GM23248 (cell line): ENCODE results near the gene ETV7. TPM values are rescaled to one million over a fixed set of nuclear protein-coding genes. Genes with fewer than 3 reads are reported as not detected.
A peak's percentile ranks its signal among the peaks of the same experiment; 100 is the strongest.

Source experiments
- DNase-seq: peaks from one replicate; pipeline ENCODE4 v3.0.0-alpha.2; 2015
- H2AFZ ChIP-seq: fragments of 200-600 bp; sonication (generic); 2 replicates; pipeline ENCODE4 v1.6.1; 2016; ENCODE audit warnings: antibody characterized with exemption
- H3F3A ChIP-seq: fragments of 200-600 bp; sonication (generic); 2 replicates; pipeline ENCODE4 v1.6.1; 2016; ENCODE audit warnings: mild to moderate bottlenecking, antibody characterized with exemption, mixed run types; ENCODE audit not compliant: insufficient read depth
- H3K27ac ChIP-seq: fragments of 200-600 bp; sonication (generic); 2 replicates; pipeline ENCODE4 v1.5.1; 2016; ENCODE audit warnings: mild to moderate bottlenecking
- H3K27me3 ChIP-seq: fragments of 200-600 bp; sonication (generic); replicated peaks from 2 replicates; pipeline ENCODE4 v1.6.1; 2016; ENCODE audit warnings: mild to moderate bottlenecking; ENCODE audit not compliant: insufficient read depth
- H3K36me3 ChIP-seq: fragments of 200-600 bp; sonication (generic); 2 replicates; pipeline ENCODE4 v1.6.1; 2016; ENCODE audit warnings: low read depth, mild to moderate bottlenecking
- H3K4me1 ChIP-seq: fragments of 200-600 bp; sonication (generic); 2 replicates; pipeline ENCODE4 v1.6.1; 2016; ENCODE audit warnings: mild to moderate bottlenecking; ENCODE audit not compliant: insufficient read depth
- H3K4me2 ChIP-seq: fragments of 200-600 bp; sonication (generic); one replicate; pipeline ENCODE4 v1.6.1; 2016; ENCODE audit warnings: mild to moderate bottlenecking; ENCODE audit not compliant: unreplicated experiment
- H3K4me3 ChIP-seq: fragments of 200-600 bp; sonication (generic); 2 replicates; pipeline ENCODE4 v1.5.1; 2016; ENCODE audit warnings: mild to moderate bottlenecking
- H3K79me2 ChIP-seq: fragments of 200-600 bp; sonication (generic); 2 replicates; pipeline ENCODE4 v1.6.1; 2016; ENCODE audit warnings: mild to moderate bottlenecking; ENCODE audit not compliant: insufficient read depth
- H3K9ac ChIP-seq: fragments of 200-600 bp; sonication (generic); 2 replicates; pipeline ENCODE4 v1.6.1; 2016; ENCODE audit warnings: mild to moderate bottlenecking
- H3K9me2 ChIP-seq: fragments of 200-600 bp; sonication (generic); 2 replicates; pipeline ENCODE4 v1.6.1; 2016; ENCODE audit warnings: mixed run types, mild to moderate bottlenecking, moderate library complexity; ENCODE audit not compliant: insufficient read depth
- H3K9me3 ChIP-seq: fragments of 200-600 bp; sonication (generic); one replicate; pipeline ENCODE4 v1.6.1; 2017; ENCODE audit warnings: low read depth
- H4K20me1 ChIP-seq: fragments of 200-600 bp; sonication (generic); 2 replicates; pipeline ENCODE4 v1.6.0; 2016; ENCODE audit not compliant: insufficient read depth
- EZH2 ChIP-seq: fragments of 200-600 bp; sonication (generic); IDR thresholded peaks from 2 replicates; pipeline ENCODE4 v1.6.1; 2018; ENCODE audit warnings: antibody characterized with exemption, mild to moderate bottlenecking; ENCODE audit not compliant: insufficient read depth, poor library complexity, severe bottlenecking
- EZH2phosphoT487 ChIP-seq: fragments of 200-600 bp; sonication (generic); IDR thresholded peaks from 2 replicates; pipeline ENCODE4 v1.6.1; 2018; ENCODE audit warnings: antibody characterized with exemption, moderate library complexity, mild to moderate bottlenecking, low read depth; ENCODE audit not compliant: insufficient read depth
- WGBS, 2 experiments: methylation state at CpG; one replicate each; pipeline ENCODE4 v1.1.6; 2015 to 2017; ENCODE audit warnings: low lambda C conversion rate in 2 of 2, low coverage in 1 of 2; ENCODE audit errors: missing lambda C conversion rate in 2 of 2; 5-methylcytosine and 5-hydroxymethylcytosine counted together
- in situ Hi-C: fragments of 300-500 bp; cut with MboI; formaldehyde crosslinking; loops from 2 replicates; pipeline ENCODE4 v1.15.0; 2020
- polyA plus RNA-seq: library from polyadenylated mRNA; unstranded; fragments of >200 nt; fragmentation: Nextera tagmentation; extraction: Ambion mirVana; gene quantifications from 2 replicates; pipeline ENCODE4 v1.2.1, GENCODE V29; 2016
- total RNA-seq: library from RNA; depleted of rRNA; stranded (reverse); fragments of >200 nt; shearing (Covaris generic); gene quantifications from 2 replicates; pipeline ENCODE4 v1.2.3, GENCODE V29; 2014; rRNA removed

Gene ETV7
- total RNA-seq, result 0.32 TPM in 1 of 2 replicates, not detected in the other
- polyA plus RNA-seq, result 0.70 and 0.99 TPM in 2 replicates

DNA sequence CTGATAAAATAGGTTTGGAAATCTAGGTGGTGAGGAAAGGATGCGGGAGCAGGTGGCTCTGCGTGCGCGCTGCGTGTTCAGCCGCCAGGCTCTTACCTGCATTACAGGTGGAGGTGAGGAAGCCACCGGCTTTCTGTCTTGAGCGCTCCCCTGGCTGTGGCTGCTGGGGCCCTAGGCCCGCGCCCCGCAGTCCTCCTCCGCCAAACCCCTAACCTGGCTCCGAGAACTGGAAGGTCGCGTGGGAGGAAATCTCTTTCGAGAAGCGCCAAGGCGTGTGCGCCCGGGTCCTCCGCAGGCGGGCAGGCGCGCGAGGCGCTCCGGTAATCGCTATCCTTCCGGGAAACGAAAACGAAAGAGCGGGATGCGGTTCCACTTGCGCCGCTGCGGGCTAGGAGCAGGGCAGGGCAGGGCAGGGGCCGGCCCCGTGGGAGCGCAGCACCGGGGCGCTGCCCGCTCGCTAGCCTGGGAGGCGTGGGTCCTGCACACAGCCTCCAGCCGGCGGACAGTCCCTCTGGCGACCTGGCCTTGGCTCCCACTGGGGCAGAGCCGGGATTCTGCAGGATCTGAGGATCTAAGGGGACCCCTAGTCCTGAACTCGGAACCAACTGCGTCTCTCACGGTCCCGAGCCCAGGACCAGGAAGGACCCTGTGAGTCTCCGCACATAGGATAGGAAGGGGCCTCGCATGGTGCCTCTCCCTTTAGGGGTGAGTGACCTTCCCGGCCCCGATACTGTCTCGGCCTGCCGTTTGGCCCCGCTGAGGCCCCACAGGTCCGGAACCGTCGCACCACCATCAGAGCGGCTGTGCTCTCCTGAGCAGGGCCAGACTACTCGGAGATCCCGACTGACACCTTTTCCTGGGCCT lies at the start of gene ETV7:
TSS of gene ETV7 (minus strand) at position 230 of the 864 bp plus-strand sequence. CDS start at position 102, 128 bp downstream.
- peaks cover 7% of the 10 kb centered on the region; the same call in 1 of the 2 replicates for H3K4me1 ChIP-seq
- in situ Hi-C loops, result no loop called here
- no peak within 1 kb of the TSS for H3K27ac ChIP-seq
- H3K27me3 ChIP-seq, result peaks cover 9% of the 10 kb centered on the region; the same call in 1 of the 2 replicates
- no peak for TF ChIP-seq EZH2phosphoT487
- TF ChIP-seq EZH2, result no peak
- peak within 1 kb of the TSS; percentile 96 for H3K4me2 ChIP-seq
- no peaks in the 10 kb centered on the region for H3K36me3 ChIP-seq
- H3K79me2 ChIP-seq, result no peaks in the 10 kb centered on the region
- H3K9ac ChIP-seq, result peak within 1 kb of the TSS; percentile 69
- H4K20me1 ChIP-seq, result no peaks in the 10 kb centered on the region
- peak; percentile 70 for DNase-seq
- H3K9me3 ChIP-seq, result no peaks in the 10 kb centered on the region
- no peaks in the 10 kb centered on the region for H3K9me2 ChIP-seq
- H3K4me3 ChIP-seq, result peak within 1 kb of the TSS; percentile 85
- H2AFZ ChIP-seq, result peak within 1 kb of the TSS; percentile 97
- no peaks in the 10 kb centered on the region for H3F3A ChIP-seq
- 17 to 18% methylated on average over 51 of the region's 65 CpGs for WGBS, 2 experiments

GRCh38 chr6:36436466-36436865 lies 49.0 kb upstream of the ETV7 start:
- Histone ChIP-seq H3K79me2 (no peaks in the 10 kb centered on the region), H3K9me3 (no peaks in the 10 kb centered on the region), H3K4me2 (peak overlapping the region; percentile 72), H2AFZ (no peak overlapping the region), H3K27ac (peak overlapping the region; percentile 72), H3K36me3 (no peaks in the 10 kb centered on the region), H4K20me1 (no peaks in the 10 kb centered on the region), H3K9ac (peak overlapping the region; percentile 57), H3K9me2 (no peaks in the 10 kb centered on the region), H3K4me3 (peak overlapping the region; percentile 34), H3K4me1 (peaks cover 55% of the 10 kb centered on the region), H3K27me3 (no peaks in the 10 kb centered on the region), H3F3A (peaks cover 41% of the 10 kb centered on the region)
- in situ Hi-C loops, result no loop called here
- DNase-seq, result peak; percentile 88
- TF ChIP-seq EZH2phosphoT487, result no peak
- no peak for TF ChIP-seq EZH2
- 0% methylated on average over 1 of the region's 1 CpG for WGBS, 2 experiments

GRCh38 chr6:36432151-36432671 lies 44.7 kb upstream of the ETV7 start:
- H3K27me3 ChIP-seq, result no peaks in the 10 kb centered on the region
- H3K27ac ChIP-seq, result peak overlapping the region; percentile 56
- H3K79me2 ChIP-seq, result no peaks in the 10 kb centered on the region
- peak; percentile 54 for DNase-seq
- H3K4me1 ChIP-seq, result peaks cover 57% of the 10 kb centered on the region
- peak overlapping the region; percentile 51 for H3K4me2 ChIP-seq
- TF ChIP-seq EZH2phosphoT487, result no peak
- TF ChIP-seq EZH2, result no peak
- H3K9me2 ChIP-seq, result no peaks in the 10 kb centered on the region
- no peaks in the 10 kb centered on the region for H4K20me1 ChIP-seq
- H3K36me3 ChIP-seq, result no peaks in the 10 kb centered on the region
- peak overlapping the region; percentile 4; the same call in 1 of the 2 replicates for H3K4me3 ChIP-seq
- WGBS, 2 experiments, result 42 to 58% methylated on average over 4 of the region's 4 CpGs
- H3K9ac ChIP-seq, result 0 out of 2 replicates have a peak overlapping the region, but pooled peaks have one; percentile 3
- H2AFZ ChIP-seq, result peak overlapping the region; percentile 34; the same call in 1 of the 2 replicates
- peaks cover 39% of the 10 kb centered on the region for H3F3A ChIP-seq
- H3K9me3 ChIP-seq, result no peaks in the 10 kb centered on the region
- in situ Hi-C loops, result no loop called here

DNA sequence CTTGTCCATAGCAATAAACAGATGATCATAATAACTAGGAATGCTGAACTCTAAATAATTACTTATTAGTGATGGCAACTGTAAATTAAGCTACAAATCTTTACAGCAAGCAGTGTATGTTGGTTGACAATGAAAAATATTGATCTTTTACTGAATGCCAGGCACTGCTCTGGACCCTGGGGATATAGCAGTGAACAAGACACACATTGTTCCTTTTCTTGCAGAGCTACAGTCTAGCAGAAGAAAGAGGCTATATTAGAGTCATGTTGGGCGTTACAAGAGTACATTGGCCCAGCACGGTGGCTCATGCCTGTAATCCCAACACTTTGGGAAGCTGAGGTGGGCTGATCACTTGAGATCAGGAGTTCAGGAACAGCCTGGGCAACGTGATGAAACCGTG lies 43.7 kb upstream of the ETV7 start:
- H4K20me1 ChIP-seq, result no peaks in the 10 kb centered on the region
- H3K9me3 ChIP-seq, result no peaks in the 10 kb centered on the region
- H3K9me2 ChIP-seq, result no peaks in the 10 kb centered on the region
- in situ Hi-C loops, result no loop called here
- no peak overlapping the region for H3K9ac ChIP-seq
- H3K4me1 ChIP-seq, result peaks cover 46% of the 10 kb centered on the region
- 81 to 83% methylated on average over 3 to 4 of the region's 4 CpGs for WGBS, 2 experiments
- H3K27ac ChIP-seq, result no peak overlapping the region
- no peak overlapping the region for H2AFZ ChIP-seq
- H3K4me3 ChIP-seq, result no peak overlapping the region
- TF ChIP-seq EZH2phosphoT487 (no peak), EZH2 (no peak)
- DNase-seq, result no peak
- H3K79me2 ChIP-seq, result no peaks in the 10 kb centered on the region
- H3K27me3 ChIP-seq, result no peaks in the 10 kb centered on the region
- peaks cover 30% of the 10 kb centered on the region for H3F3A ChIP-seq
- no peaks in the 10 kb centered on the region for H3K36me3 ChIP-seq
- no peak overlapping the region for H3K4me2 ChIP-seq
